Adrenal gland (tissue), 12 donors: ENCODE measurements around the gene ARHGEF10L. TPM values are rescaled to one million over a fixed set of nuclear protein-coding genes. Genes with fewer than 3 reads are reported as not detected.

Experiments
- DNase-seq, 7 donors: peaks; one replicate each; pipeline ENCODE4 v3.0.0-alpha.2; 2019 to 2020
- H3K27ac ChIP-seq, 5 donors: fragments of 200-600 bp; sonication (generic) in 4 of 5; 1 replicate in 3 of 5; 2 replicates in 2 of 5; pipeline versions ENCODE4 v1.5.1 to v1.8.0; 2016 to 2020; ENCODE audit warnings: mild to moderate bottlenecking in 1 of 5
- H3K27me3 ChIP-seq: fragments of 200-600 bp; 2 replicates; pipeline ENCODE4 v1.8.0; 2021
- H3K36me3 ChIP-seq, 2 donors: fragments of 200-600 bp; replicated peaks in 1 of 2; 1 replicate in 1 of 2; 2 replicates in 1 of 2; pipeline versions ENCODE4 v1.5.1 to v1.8.0; 2018 to 2022
- H3K4me1 ChIP-seq, 2 donors: fragments of 200-600 bp; replicated peaks in 1 of 2; 1 replicate in 1 of 2; 2 replicates in 1 of 2; pipeline versions ENCODE4 v1.5.1 to v1.8.0; 2018 to 2021
- H3K4me3 ChIP-seq, 4 donors: fragments of 200-600 bp; sonication (generic) in 3 of 4; one replicate each; pipeline ENCODE4 v1.5.1; 2016 to 2018
- H3K9me3 ChIP-seq, 3 donors: fragments of 200-600 bp; sonication (generic) in 1 of 3; replicated peaks in 1 of 3; 1 replicate in 2 of 3; 2 replicates in 1 of 3; pipeline versions ENCODE4 v1.5.1 to v1.8.0; 2016 to 2021
- POLR2A ChIP-seq, 2 donors: fragments of 450-650 bp; IDR thresholded peaks; one replicate each; pipeline ENCODE4 v1.6.1; 2017; ENCODE audit warnings: antibody characterized with exemption in 2 of 2, mild to moderate bottlenecking in 2 of 2, moderate library complexity in 1 of 2
- WGBS, 4 donors: extraction: QIAGEN DNeasy Blood & Tissue Kit in 2 of 4; methylation state at CpG; one replicate each; pipeline versions ENCODE4 v1.1.5 to v1.1.7; 2013 to 2017; 5-methylcytosine and 5-hydroxymethylcytosine counted together
- intact Hi-C, 2 donors: fragments of 100-400 bp; cut with DNase I; formaldehyde crosslinking; loops; one replicate each; pipeline versions ENCODE4 v1.14.1 to v1.15.0; 2022 to 2023
- polyA plus RNA-seq, 3 donors: library from polyadenylated mRNA; stranded (reverse); fragments of 200-250 nt in 2 of 3; fragments of 350-450 nt in 1 of 3; fragmentation: Illumina TruSeq in 1 of 3; extraction: RNeasy Lipid Tissue Mini Kit (QIAGEN cat#74804) in 1 of 3; gene quantifications; one replicate each; pipeline ENCODE4 v1.2.3, GENCODE V29; 2013 to 2014
- total RNA-seq, 9 donors: library from RNA; depleted of rRNA in 4 of 9; stranded (reverse); fragments of >200 nt in 4 of 9; fragments of 120-200 nt in 1 of 9; fragmentation: NEBNext Ultra II Directional in 1 of 9; extraction: Animal tissue kit (Norgen Biotek cat#: 25700) in 1 of 9; gene quantifications; one replicate each; pipeline versions ENCODE4 v1.1.0 to v1.2.4, GENCODE V29; 2013 to 2023
- TF ChIP-seq, protein P1 (sequence below), 6 experiments: fragments of 450-650 bp in 4 of 6; fragments of 200-600 bp in 2 of 6; sonication (generic) in 1 of 6; IDR thresholded peaks; 1 replicate in 5 of 6; 2 replicates in 1 of 6; pipeline versions ENCODE4 v1.5.1 to v1.8.0; 2016 to 2021; ENCODE audit warnings: antibody characterized with exemption in 6 of 6, mild to moderate bottlenecking in 2 of 6, moderate library complexity in 1 of 6
- donor health status: healthy with polysubstance abuse.
- donor health status: Bipolar disorder and iron deficiency.
- donor health status: DM: yes; HTN: yes; CAD: no.
- donor health status: DM: no; HTN: no; CAD: no.
- donor health status: DM: no; HTN: no; CAD: no.
- donor health status: DM: yes; HTN: yes; CAD: no.

Gene ARHGEF10L
- total and polyA plus RNA-seq, 12 donors: 1.7 to 54.9 (median 30.1) TPM

DNA sequence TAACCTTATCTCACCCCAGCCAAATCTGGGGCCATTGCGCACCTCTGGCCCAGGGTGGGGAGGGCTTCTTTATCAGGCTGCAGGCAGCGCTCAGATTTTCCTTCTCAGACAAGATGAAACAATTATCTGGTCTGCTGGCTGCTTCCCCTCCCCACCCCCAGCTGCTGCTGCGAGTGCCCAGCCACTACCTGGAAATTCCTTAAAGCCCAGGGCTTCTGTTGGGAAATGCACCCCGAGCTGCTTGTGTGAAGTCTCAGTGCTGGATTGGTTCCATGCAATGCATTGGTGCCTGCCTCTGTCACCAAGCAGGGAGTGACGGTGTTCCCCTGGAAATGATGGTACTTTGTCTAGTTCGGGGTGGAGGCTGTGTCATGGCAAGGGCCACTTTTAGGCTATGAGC lies 197.1 kb downstream of the ARHGEF10L start:
- H3K27me3 ChIP-seq: peaks cover 10% of the 10 kb centered on the region
- no peaks in the 10 kb centered on the region for H3K36me3 ChIP-seq
- H3K9me3 ChIP-seq: no peaks in the 10 kb centered on the region
- H3K4me1 ChIP-seq: no peaks in the 10 kb centered on the region
- 81 to 87% (median 83%) methylated on average over 3 to 6 of the region's 6 CpGs for WGBS, 4 donors
- no peak overlapping the region for H3K27ac ChIP-seq
- TF ChIP-seq, protein P1, sequence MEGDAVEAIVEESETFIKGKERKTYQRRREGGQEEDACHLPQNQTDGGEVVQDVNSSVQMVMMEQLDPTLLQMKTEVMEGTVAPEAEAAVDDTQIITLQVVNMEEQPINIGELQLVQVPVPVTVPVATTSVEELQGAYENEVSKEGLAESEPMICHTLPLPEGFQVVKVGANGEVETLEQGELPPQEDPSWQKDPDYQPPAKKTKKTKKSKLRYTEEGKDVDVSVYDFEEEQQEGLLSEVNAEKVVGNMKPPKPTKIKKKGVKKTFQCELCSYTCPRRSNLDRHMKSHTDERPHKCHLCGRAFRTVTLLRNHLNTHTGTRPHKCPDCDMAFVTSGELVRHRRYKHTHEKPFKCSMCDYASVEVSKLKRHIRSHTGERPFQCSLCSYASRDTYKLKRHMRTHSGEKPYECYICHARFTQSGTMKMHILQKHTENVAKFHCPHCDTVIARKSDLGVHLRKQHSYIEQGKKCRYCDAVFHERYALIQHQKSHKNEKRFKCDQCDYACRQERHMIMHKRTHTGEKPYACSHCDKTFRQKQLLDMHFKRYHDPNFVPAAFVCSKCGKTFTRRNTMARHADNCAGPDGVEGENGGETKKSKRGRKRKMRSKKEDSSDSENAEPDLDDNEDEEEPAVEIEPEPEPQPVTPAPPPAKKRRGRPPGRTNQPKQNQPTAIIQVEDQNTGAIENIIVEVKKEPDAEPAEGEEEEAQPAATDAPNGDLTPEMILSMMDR (IDR thresholded peaks at IDR 0.05): no peak
- no peak for TF ChIP-seq POLR2A (IDR thresholded peaks at IDR 0.05)
- no peak overlapping the region for H3K4me3 ChIP-seq
- DNase-seq: no peak
- intact Hi-C loops: no loop called here

DNA sequence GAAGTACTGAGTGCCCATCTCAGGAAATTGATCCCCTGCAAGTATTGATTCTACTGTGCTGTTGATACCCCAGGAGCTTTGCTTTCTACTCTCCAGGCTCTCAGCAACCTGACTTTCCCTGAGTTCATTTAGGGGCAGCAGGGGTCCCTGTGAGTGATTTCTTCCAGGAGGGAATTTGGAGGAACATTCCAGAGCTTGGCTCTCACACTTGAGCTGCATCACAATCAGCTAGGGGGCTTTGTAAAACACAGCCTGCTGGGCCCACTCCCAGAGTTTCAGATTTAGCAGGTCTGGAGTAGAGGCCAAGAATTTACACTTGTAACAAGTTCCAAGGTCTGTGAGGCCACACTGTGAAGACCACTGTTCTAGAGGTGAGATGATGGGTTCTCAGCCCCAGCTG lies 199.6 kb downstream of the ARHGEF10L start:
- Histone ChIP-seq H3K27me3 (peaks cover 10% of the 10 kb centered on the region), H3K27ac (no peak overlapping the region), H3K36me3 (no peaks in the 10 kb centered on the region), H3K9me3 (no peaks in the 10 kb centered on the region), H3K4me3 (no peak overlapping the region), H3K4me1 (no peaks in the 10 kb centered on the region)
- DNase-seq: no peak
- no peak for TF ChIP-seq POLR2A (IDR thresholded peaks at IDR 0.05)
- TF ChIP-seq, protein P1 (IDR thresholded peaks at IDR 0.05): no peak
- intact Hi-C loops: no loop called here

DNA sequence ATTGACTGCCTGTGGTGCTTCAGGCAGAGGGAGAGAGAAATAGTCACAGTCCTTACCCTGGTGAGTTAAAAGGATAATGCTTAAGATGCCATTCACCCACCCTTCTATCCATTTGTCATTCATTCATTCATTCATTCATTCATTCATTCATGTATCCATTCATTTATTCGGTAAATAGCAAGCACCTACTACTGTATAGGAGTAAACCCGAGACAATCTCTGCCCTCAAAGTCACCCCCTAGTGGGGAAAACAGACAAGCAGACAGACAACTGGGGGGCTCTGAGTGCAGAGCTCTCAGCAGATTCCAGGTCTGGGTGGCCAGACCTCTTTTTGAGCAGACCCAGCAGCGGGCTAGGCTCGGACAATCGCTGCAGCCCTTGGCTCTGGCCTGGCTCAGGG lies 201.6 kb downstream of the ARHGEF10L start:
- no peaks in the 10 kb centered on the region for H3K36me3 ChIP-seq
- 77 to 83% (median 80%) methylated on average over 5 of the region's 5 CpGs for WGBS, 4 donors
- TF ChIP-seq POLR2A (IDR thresholded peaks at IDR 0.05): no peak
- TF ChIP-seq, protein P1 (IDR thresholded peaks at IDR 0.05): no peak
- no peaks in the 10 kb centered on the region for H3K4me1 ChIP-seq
- no peak for DNase-seq
- H3K9me3 ChIP-seq: no peaks in the 10 kb centered on the region
- no peak overlapping the region for H3K27ac ChIP-seq
- intact Hi-C loops: no loop called here
- peaks cover 10% of the 10 kb centered on the region for H3K27me3 ChIP-seq
- no peak overlapping the region for H3K4me3 ChIP-seq

DNA sequence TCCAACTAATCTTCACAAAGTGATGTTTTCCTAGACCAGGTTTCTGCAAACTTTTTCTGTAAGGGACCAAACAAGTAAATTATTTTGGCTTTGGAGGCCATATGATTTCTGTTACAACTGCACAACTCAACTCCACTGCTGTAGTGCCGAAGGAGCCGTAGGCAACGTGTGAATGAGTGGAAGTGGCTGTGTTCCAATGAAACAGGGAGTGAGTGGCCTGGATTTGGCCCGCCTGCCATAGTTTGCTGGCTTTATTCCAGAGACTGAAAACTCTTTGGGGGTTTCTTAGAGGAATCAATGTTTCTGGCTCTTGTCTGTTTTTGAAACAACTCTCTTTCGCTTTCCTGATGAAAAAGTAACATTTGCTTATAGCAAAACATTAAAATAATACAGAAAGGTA lies 203.1 kb downstream of the ARHGEF10L start:
- no peaks in the 10 kb centered on the region for H3K9me3 ChIP-seq
- no peaks in the 10 kb centered on the region for H3K4me1 ChIP-seq
- peaks cover 4% of the 10 kb centered on the region for H3K27me3 ChIP-seq
- WGBS, 4 donors: 31 to 53% (median 43%) methylated on average over 5 of the region's 5 CpGs
- no peak for TF ChIP-seq POLR2A (IDR thresholded peaks at IDR 0.05)
- TF ChIP-seq, protein P1 (IDR thresholded peaks at IDR 0.05): no peak
- no peak for DNase-seq
- no peak overlapping the region for H3K4me3 ChIP-seq
- H3K36me3 ChIP-seq: no peaks in the 10 kb centered on the region
- H3K27ac ChIP-seq: no peak overlapping the region
- intact Hi-C loops: no loop called here
